K562 (cell line): Measurements from ENCODE around the gene THG1L. TPM values are rescaled to one million over a fixed set of nuclear protein-coding genes. Genes with fewer than 3 reads are reported as not detected.

Experiments
- DACH1 ChIP-seq: fragments of 450-650 bp; IDR thresholded peaks from 2 replicates; pipeline ENCODE4 v1.6.1; 2018; ENCODE audit not compliant: partially characterized antibody
- FIP1L1 ChIP-seq: fragments of 200-400 bp; formaldehyde crosslinking; IDR thresholded peaks from 2 replicates; pipeline ENCODE4 v1.6.1; 2018; ENCODE audit warnings: mild to moderate bottlenecking, low read depth, low read length; ENCODE audit not compliant: poor library complexity, severe bottlenecking
- HMGXB4 ChIP-seq: sonication (generic); formaldehyde crosslinking; IDR thresholded peaks from 2 replicates; pipeline ENCODE4 v1.8.1; 2023; ENCODE audit warnings: mild to moderate bottlenecking, missing genetic modification reagents
- LARP7 ChIP-seq: fragments of 450-650 bp; IDR thresholded peaks from 2 replicates; pipeline ENCODE4 v1.6.1; 2016
- NFE2 ChIP-seq: IDR thresholded peaks from 2 replicates; pipeline ENCODE4 v1.6.1; 2014; ENCODE audit warnings: antibody characterized with exemption, low read depth
- POU5F1 ChIP-seq: fragments of 150-350 bp; IDR thresholded peaks from 2 replicates; pipeline ENCODE4 v1.6.1; 2014; ENCODE audit warnings: borderline replicate concordance, low read length, low read depth, mild to moderate bottlenecking; ENCODE audit not compliant: partially characterized antibody
- RAD21 ChIP-seq, 2 experiments: fragments of 250-450 bp in 1 of 2; fragments of 450-650 bp in 1 of 2; sonication (Bioruptor Pico) in 1 of 2; formaldehyde crosslinking in 1 of 2; IDR thresholded peaks in 1 of 2; conservative IDR thresholded peaks in 1 of 2; 2 replicates each; pipeline versions ENCODE4 v1.4.0 to v1.8.0; 2020 to 2022; ENCODE audit warnings: mild to moderate bottlenecking in 2 of 2, moderate library complexity in 1 of 2
- SFPQ ChIP-seq: fragments of 200-400 bp; formaldehyde crosslinking; IDR thresholded peaks from 2 replicates; pipeline ENCODE4 v1.6.1; 2017; ENCODE audit warnings: mild to moderate bottlenecking, low read depth, low read length, moderate library complexity
- SIRT6 ChIP-seq: IDR thresholded peaks from one replicate; pipeline ENCODE4 v1.6.1; 2012; ENCODE audit warnings: low read depth, mild to moderate bottlenecking, control low read depth, inconsistent platforms, low read length, moderate library complexity
- SRSF9 ChIP-seq: fragments of 200-400 bp; formaldehyde crosslinking; IDR thresholded peaks from 2 replicates; pipeline ENCODE4 v1.6.1; 2017; ENCODE audit warnings: low read depth, low read length, borderline replicate concordance
- ZBED1 ChIP-seq: IDR thresholded peaks from 2 replicates; pipeline ENCODE4 v1.6.1; 2014
- ZBTB17 ChIP-seq: fragments of 450-650 bp; formaldehyde crosslinking; IDR thresholded peaks from 2 replicates; pipeline ENCODE4 v1.4.0; 2020; ENCODE audit warnings: mild to moderate bottlenecking
- ZFX ChIP-seq: sonication (generic); formaldehyde crosslinking; IDR thresholded peaks from 2 replicates; pipeline ENCODE4 v1.8.0; 2022; ENCODE audit warnings: mild to moderate bottlenecking, missing genetic modification reagents, moderate library complexity
- ZNF408 ChIP-seq: fragments of 250-450 bp; sonication (Bioruptor Pico); IDR thresholded peaks from 2 replicates; pipeline ENCODE4 v1.4.0; 2020; ENCODE audit warnings: low read depth, mild to moderate bottlenecking, moderate library complexity
- polyA plus RNA-seq, 8 experiments: library from polyadenylated mRNA; depleted of rRNA in 4 of 8; stranded (reverse) in 5 of 8; unstranded in 3 of 8; fragments of >200 nt; fragmentation: Nextera tagmentation in 2 of 8; fragmentation: Illumina TruSeq in 1 of 8; extraction: Ambion mirVana in 2 of 8; extraction: Trizol in 1 of 8; gene quantifications; 2 replicates each; pipeline versions ENCODE4 v1.2.1 to v1.2.3, GENCODE V29; 2011 to 2014; ENCODE audit warnings: inconsistent platforms in 1 of 8, missing spikeins in 1 of 8
- total RNA-seq, 7 experiments: library from RNA; depleted of rRNA in 6 of 7; stranded (reverse); fragments of >200 nt in 6 of 7; fragmentation: Illumina TruSeq in 2 of 7; extraction: Trizol in 2 of 7; gene quantifications; 2 replicates each; pipeline versions ENCODE4 v1.2.1 to v1.2.3, GENCODE V29; 2011 to 2021; ENCODE audit warnings: low replicate concordance in 1 of 7
- TF ChIP-seq, protein P1 (sequence below): fragments of 450-650 bp; formaldehyde crosslinking; IDR thresholded peaks from 2 replicates; pipeline ENCODE4 v1.4.0; 2020; ENCODE audit warnings: mild to moderate bottlenecking, mixed read lengths
- TF ChIP-seq, protein P2 (sequence below): fragments of 450-650 bp; formaldehyde crosslinking; IDR thresholded peaks from 2 replicates; pipeline ENCODE4 v1.4.0; 2022; ENCODE audit warnings: mild to moderate bottlenecking, moderate library complexity
- TF ChIP-seq, protein P3 (sequence below): fragments of 450-650 bp; IDR thresholded peaks from 2 replicates; pipeline ENCODE4 v1.7.1; 2018; ENCODE audit warnings: mild to moderate bottlenecking, low read depth; ENCODE audit not compliant: partially characterized antibody

Gene THG1L
- total and polyA plus RNA-seq, 9 of the 15 experiments (the other 6 are each of a cell fraction or from before 2014, with no cell fraction given), result 21.8 to 40.7 (median 28.0) TPM

- peak; percentile 92 for TF ChIP-seq HMGXB4 (CRISPR knock-in tag)
- no peak for TF ChIP-seq DACH1
- peak; percentile 59 for TF ChIP-seq FIP1L1
- TF ChIP-seq POU5F1, result no peak
- TF ChIP-seq RAD21 (CRISPR knock-in tag; conservative IDR thresholded peaks at IDR 0.05 in 1 of 2, IDR thresholded peaks at IDR 0.05 in 1 of 2), result peak; percentile 97
- TF ChIP-seq SRSF9, result no peak
- TF ChIP-seq ZFX (CRISPR knock-in tag), result peak; percentile 75
- no peak for TF ChIP-seq NFE2
- no peak for TF ChIP-seq SIRT6
- peak; percentile 48; the same call in 1 of the 2 replicates for TF ChIP-seq ZBTB17
- no peak for TF ChIP-seq LARP7
- no peak for TF ChIP-seq SFPQ
- TF ChIP-seq, protein P1, sequence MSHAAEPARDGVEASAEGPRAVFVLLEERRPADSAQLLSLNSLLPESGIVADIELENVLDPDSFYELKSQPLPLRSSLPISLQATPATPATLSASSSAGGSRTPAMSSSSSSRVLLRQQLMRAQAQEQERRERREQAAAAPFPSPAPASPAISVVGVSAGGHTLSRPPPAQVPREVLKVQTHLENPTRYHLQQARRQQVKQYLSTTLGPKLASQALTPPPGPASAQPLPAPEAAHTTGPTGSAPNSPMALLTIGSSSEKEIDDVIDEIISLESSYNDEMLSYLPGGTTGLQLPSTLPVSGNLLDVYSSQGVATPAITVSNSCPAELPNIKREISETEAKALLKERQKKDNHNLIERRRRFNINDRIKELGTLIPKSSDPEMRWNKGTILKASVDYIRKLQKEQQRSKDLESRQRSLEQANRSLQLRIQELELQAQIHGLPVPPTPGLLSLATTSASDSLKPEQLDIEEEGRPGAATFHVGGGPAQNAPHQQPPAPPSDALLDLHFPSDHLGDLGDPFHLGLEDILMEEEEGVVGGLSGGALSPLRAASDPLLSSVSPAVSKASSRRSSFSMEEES (CRISPR knock-in tag), result no peak
- TF ChIP-seq ZBED1, result no peak
- no peak for TF ChIP-seq ZNF408
- TF ChIP-seq, protein P2, sequence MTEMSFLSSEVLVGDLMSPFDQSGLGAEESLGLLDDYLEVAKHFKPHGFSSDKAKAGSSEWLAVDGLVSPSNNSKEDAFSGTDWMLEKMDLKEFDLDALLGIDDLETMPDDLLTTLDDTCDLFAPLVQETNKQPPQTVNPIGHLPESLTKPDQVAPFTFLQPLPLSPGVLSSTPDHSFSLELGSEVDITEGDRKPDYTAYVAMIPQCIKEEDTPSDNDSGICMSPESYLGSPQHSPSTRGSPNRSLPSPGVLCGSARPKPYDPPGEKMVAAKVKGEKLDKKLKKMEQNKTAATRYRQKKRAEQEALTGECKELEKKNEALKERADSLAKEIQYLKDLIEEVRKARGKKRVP (CRISPR knock-in tag), result no peak
- TF ChIP-seq, protein P3, sequence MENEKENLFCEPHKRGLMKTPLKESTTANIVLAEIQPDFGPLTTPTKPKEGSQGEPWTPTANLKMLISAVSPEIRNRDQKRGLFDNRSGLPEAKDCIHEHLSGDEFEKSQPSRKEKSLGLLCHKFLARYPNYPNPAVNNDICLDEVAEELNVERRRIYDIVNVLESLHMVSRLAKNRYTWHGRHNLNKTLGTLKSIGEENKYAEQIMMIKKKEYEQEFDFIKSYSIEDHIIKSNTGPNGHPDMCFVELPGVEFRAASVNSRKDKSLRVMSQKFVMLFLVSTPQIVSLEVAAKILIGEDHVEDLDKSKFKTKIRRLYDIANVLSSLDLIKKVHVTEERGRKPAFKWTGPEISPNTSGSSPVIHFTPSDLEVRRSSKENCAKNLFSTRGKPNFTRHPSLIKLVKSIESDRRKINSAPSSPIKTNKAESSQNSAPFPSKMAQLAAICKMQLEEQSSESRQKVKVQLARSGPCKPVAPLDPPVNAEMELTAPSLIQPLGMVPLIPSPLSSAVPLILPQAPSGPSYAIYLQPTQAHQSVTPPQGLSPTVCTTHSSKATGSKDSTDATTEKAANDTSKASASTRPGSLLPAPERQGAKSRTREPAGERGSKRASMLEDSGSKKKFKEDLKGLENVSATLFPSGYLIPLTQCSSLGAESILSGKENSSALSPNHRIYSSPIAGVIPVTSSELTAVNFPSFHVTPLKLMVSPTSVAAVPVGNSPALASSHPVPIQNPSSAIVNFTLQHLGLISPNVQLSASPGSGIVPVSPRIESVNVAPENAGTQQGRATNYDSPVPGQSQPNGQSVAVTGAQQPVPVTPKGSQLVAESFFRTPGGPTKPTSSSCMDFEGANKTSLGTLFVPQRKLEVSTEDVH, result no peak
These were observed 12.2 kb downstream of the THG1L start, which contains the start of gene LSM11 (continued) for GRCh38 chr5:157743163-157744050.
